ENCODE measurements around the gene NPAT.

The NPAT gene

DNA sequence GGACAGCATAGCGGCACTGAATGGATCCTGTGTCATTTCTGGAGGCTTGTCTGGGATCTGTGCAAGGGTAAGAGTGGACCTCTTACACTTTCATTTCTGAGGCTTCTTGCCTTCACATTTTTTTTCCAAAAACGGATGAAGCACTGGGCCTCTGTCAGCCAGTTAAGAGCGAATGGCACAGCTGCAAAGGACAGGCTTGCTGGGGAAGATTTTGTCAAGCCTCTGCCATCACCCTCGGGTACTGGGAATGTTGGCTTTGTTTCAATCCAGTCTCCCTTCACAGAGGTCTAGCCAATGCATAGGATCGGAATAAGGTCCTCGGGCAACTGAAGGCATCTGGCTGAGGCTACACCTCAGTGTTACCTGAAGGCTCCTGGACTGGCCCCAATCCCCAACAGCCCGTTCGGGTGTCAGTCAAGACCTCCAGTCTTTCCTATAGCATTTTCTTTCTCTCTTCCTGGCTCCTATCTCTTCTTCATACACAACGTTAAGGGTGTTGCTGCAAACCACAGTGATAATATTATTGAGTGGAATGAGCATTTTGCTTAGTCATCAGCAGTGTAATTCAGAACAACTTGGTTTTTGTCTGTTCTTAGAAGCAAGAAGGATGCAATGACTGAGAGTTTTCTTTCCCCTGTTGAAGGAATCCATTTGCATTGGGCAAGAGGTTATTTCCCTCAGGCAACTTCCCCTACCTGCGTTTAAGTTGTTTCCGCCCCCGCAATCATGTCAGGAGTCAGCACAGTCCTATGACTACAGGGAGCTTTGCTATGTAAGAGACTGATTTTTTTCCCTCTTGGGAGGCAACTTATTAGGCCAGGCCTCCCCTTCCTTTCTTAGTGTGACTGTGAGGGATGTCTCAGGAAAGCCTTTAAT lies 22.8 kb downstream of the NPAT start:
- TF ChIP-seq, protein P1, sequence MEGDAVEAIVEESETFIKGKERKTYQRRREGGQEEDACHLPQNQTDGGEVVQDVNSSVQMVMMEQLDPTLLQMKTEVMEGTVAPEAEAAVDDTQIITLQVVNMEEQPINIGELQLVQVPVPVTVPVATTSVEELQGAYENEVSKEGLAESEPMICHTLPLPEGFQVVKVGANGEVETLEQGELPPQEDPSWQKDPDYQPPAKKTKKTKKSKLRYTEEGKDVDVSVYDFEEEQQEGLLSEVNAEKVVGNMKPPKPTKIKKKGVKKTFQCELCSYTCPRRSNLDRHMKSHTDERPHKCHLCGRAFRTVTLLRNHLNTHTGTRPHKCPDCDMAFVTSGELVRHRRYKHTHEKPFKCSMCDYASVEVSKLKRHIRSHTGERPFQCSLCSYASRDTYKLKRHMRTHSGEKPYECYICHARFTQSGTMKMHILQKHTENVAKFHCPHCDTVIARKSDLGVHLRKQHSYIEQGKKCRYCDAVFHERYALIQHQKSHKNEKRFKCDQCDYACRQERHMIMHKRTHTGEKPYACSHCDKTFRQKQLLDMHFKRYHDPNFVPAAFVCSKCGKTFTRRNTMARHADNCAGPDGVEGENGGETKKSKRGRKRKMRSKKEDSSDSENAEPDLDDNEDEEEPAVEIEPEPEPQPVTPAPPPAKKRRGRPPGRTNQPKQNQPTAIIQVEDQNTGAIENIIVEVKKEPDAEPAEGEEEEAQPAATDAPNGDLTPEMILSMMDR (IDR thresholded peaks at IDR 0.05; ENCODE audit: low read depth, low read length, poor library complexity, severe bottlenecking) = no peak
- no peak for TF ChIP-seq EZH2phosphoT487 (IDR thresholded peaks at IDR 0.05; ENCODE audit: borderline replicate concordance, low read length)
- Histone ChIP-seq H3K4me2 (ENCODE audit: low read length) (no peak overlapping the region), H3K4me1 (ENCODE audit: control insufficient read depth, low read length) (peaks cover 28% of the 10 kb centered on the region), H3K27me3 (ENCODE audit: control insufficient read depth, low read length) (no peaks in the 10 kb centered on the region), H3K9me2 (replicated peaks; ENCODE audit: control insufficient read depth, low read length) (no peaks in the 10 kb centered on the region), H3K27ac (ENCODE audit: low read depth, low read length) (no peak overlapping the region), H3K79me2 (ENCODE audit: control insufficient read depth, low read length) (peaks cover 93% of the 10 kb centered on the region), H3F3A (ENCODE audit: control insufficient read depth, insufficient read depth) (0 out of 2 replicates have a peak, but pooled peaks cover 4% of the 10 kb centered on the region), H3K4me3 (ENCODE audit: low read length) (no peak overlapping the region), H3K9me3 (ENCODE audit: control insufficient read depth, insufficient read depth, low read length) (peaks cover 10% of the 10 kb centered on the region), H3K36me3 (ENCODE audit: control insufficient read depth, low read length) (peaks cover 100% of the 10 kb centered on the region), H4K20me1 (ENCODE audit: control insufficient read depth, insufficient read depth, low read depth, low read length) (0 out of 2 replicates have a peak, but pooled peaks cover 10% of the 10 kb centered on the region)

DNA sequence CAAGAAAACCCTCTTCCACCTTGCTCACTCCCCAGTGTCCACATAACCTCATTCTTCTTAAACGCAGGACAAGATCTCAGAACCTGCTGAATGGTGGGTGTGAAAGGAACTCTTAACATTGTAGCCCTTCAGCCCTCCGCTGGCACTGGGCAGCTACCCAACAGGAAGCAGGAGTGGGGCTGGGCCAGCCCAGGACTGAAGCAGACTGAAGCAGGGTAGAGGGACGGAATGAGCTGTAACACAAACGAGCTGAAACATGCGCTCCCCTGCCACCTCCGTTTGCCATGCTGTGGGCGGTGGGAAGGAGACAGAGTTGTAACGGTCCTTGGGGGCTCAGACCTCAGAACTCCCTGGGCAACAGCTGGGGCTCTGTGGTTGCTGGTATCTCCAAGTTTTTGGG lies 23.6 kb downstream of the NPAT start:
- Histone ChIP-seq H3F3A (ENCODE audit: control insufficient read depth, insufficient read depth) (peaks cover 4% of the 10 kb centered on the region; the same call in 1 of the 2 replicates), H3K4me2 (ENCODE audit: low read length) (no peak overlapping the region), H3K27me3 (ENCODE audit: control insufficient read depth, low read length) (no peaks in the 10 kb centered on the region), H3K36me3 (ENCODE audit: control insufficient read depth, low read length) (peaks cover 98% of the 10 kb centered on the region), H3K79me2 (ENCODE audit: control insufficient read depth, low read length) (peaks cover 84% of the 10 kb centered on the region), H3K9me2 (replicated peaks; ENCODE audit: control insufficient read depth, low read length) (no peaks in the 10 kb centered on the region), H4K20me1 (ENCODE audit: control insufficient read depth, insufficient read depth, low read depth, low read length) (0 out of 2 replicates have a peak, but pooled peaks cover 10% of the 10 kb centered on the region), H3K4me3 (ENCODE audit: low read length) (no peak overlapping the region), H3K27ac (ENCODE audit: low read depth, low read length) (no peak overlapping the region), H3K4me1 (ENCODE audit: control insufficient read depth, low read length) (peaks cover 28% of the 10 kb centered on the region), H3K9me3 (ENCODE audit: control insufficient read depth, insufficient read depth, low read length) (peaks cover 2% of the 10 kb centered on the region)
- TF ChIP-seq EZH2phosphoT487 (IDR thresholded peaks at IDR 0.05; ENCODE audit: borderline replicate concordance, low read length) = no peak
- TF ChIP-seq, protein P1 (IDR thresholded peaks at IDR 0.05; ENCODE audit: low read depth, low read length, poor library complexity, severe bottlenecking) = no peak

DNA sequence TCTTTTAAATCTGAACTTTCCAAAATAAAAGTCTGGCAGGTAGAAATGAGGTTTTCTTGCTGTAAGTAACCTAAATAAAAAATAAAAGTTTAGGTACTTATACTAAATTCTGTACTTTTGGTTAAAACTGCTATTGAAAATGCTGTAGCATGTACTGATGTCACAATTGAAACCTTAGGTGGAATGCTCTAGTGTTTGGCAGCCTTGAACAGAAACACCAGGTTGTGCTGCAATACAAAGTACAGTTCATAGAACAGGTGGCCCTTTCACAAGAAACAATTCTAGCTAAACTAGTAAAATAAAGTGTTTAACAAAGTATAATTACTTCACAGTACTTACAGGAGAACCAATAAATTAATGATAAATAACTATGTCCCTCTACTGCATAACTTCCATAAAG lies 25.1 kb downstream of the NPAT start:
- H3K79me2 ChIP-seq (ENCODE audit: control insufficient read depth, low read length) = peaks cover 69% of the 10 kb centered on the region

More for the DNA sequence above, 25.1 kb downstream of the NPAT start:
- Histone ChIP-seq H3K36me3 (ENCODE audit: control insufficient read depth, low read length) (peaks cover 97% of the 10 kb centered on the region), H3F3A (ENCODE audit: control insufficient read depth, insufficient read depth) (peaks cover 4% of the 10 kb centered on the region; the same call in 1 of the 2 replicates), H3K27ac (ENCODE audit: low read depth, low read length) (no peak overlapping the region), H3K27me3 (ENCODE audit: control insufficient read depth, low read length) (no peaks in the 10 kb centered on the region), H3K4me1 (ENCODE audit: control insufficient read depth, low read length) (peaks cover 20% of the 10 kb centered on the region), H3K4me3 (ENCODE audit: low read length) (no peak overlapping the region), H3K4me2 (ENCODE audit: low read length) (no peak overlapping the region), H3K9me3 (ENCODE audit: control insufficient read depth, insufficient read depth, low read length) (no peaks in the 10 kb centered on the region), H3K9me2 (replicated peaks; ENCODE audit: control insufficient read depth, low read length) (no peaks in the 10 kb centered on the region), H4K20me1 (ENCODE audit: control insufficient read depth, insufficient read depth, low read depth, low read length) (0 out of 2 replicates have a peak, but pooled peaks cover 10% of the 10 kb centered on the region)
- TF ChIP-seq EZH2phosphoT487 (IDR thresholded peaks at IDR 0.05; ENCODE audit: borderline replicate concordance, low read length) = no peak
- TF ChIP-seq, protein P1 (IDR thresholded peaks at IDR 0.05; ENCODE audit: low read depth, low read length, poor library complexity, severe bottlenecking) = no peak
